ENCODE results near the gene MME. TPM values are rescaled to one million over a fixed set of nuclear protein-coding genes. Genes with fewer than 3 reads are reported as not detected.

Gene MME
- total and polyA plus RNA-seq, 2 of the 8 experiments (the other 6 are each of a cell fraction or from before 2014, with no cell fraction given) = 5.0 to 39.6 TPM

DNA sequence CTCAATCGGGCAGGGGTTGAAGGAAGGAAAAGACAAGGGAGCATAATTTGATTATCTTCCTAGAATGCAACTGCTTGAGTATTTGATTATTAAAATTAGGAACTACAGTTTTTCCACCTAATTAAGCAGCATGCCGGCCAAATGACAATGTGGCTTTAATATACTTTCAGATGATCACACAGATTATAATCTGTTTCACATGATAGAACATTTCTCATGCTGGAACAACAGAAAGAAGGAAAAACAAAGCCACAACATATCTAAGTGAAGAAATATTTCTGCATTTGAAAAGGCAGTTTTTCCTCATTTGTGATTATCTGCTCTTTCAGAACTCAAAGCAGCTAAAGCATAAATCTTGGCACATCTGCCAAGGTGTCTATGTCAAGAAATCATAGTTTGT is 130.6 kb downstream of the MME start (continued):
- no peak for TF ChIP-seq EP300 (IDR thresholded peaks at IDR 0.05; ENCODE audit: borderline replicate concordance in 1 of 2, low read depth in 2 of 2, low read length in 2 of 2)

All from H1 (cell line).